Endothelial cell of umbilical vein (primary cell): Measurements from ENCODE around the gene TWIST2. TPM values are rescaled to one million over a fixed set of nuclear protein-coding genes. Genes with fewer than 3 reads are reported as not detected.

Source experiments
- BruUV-seq: library from RNA; stranded (reverse); fragments of 400-500 nt; replicated peaks from 2 replicates; lab custom pipeline; 2021; lab: Mats Ljungman, UMichigan
- CTCF ChIA-PET: fragments of 300-600, 350-600 bp; sonication (Branson Sonifier 250); formaldehyde crosslinking; loops from one replicate; lab custom pipeline; 2021; ENCODE audit warnings: antibody characterized with exemption, inconsistent platforms; lab: Charles Lee
- POLR2A ChIA-PET: fragments of 300-600, 350-600 bp; sonication (Branson Sonifier 250); formaldehyde crosslinking; loops from one replicate; lab custom pipeline; 2021; ENCODE audit warnings: antibody characterized with exemption, inconsistent platforms; lab: Charles Lee
- DNase-seq: peaks from one replicate; pipeline ENCODE4 v3.0.0-alpha.2; 2011; ENCODE audit warnings: low read depth, low spot score
- FAIRE-seq: peaks from 2 replicates; lab custom pipeline; 2011; peaks lifted over from hg19 to GRCh38; lab: Jason Lieb, UNC
- H2AFZ ChIP-seq: 2 replicates; pipeline ENCODE4 v1.6.0; 2012; ENCODE audit warnings: low read depth, low read length, control low read depth, inconsistent platforms
- H3K27ac ChIP-seq: 2 replicates; pipeline ENCODE4 v1.5.1; 2011; ENCODE audit warnings: low read depth, mild to moderate bottlenecking, control low read depth, low read length, moderate library complexity; ENCODE audit not compliant: insufficient read depth
- H3K27me3 ChIP-seq, 2 experiments: 2 replicates each; pipeline versions ENCODE4 v1.6.0 to v1.6.1; 2011; ENCODE audit warnings: low read length in 2 of 2, mixed read lengths in 1 of 2; ENCODE audit not compliant: control insufficient read depth in 2 of 2, insufficient read depth in 2 of 2
- H3K36me3 ChIP-seq, 2 experiments: 2 replicates in 1 of 2; 3 replicates in 1 of 2; pipeline ENCODE4 v1.5.1; 2011; ENCODE audit warnings: low read length in 2 of 2, mild to moderate bottlenecking in 1 of 2, moderate library complexity in 1 of 2; ENCODE audit not compliant: control insufficient read depth in 2 of 2, insufficient read depth in 2 of 2; ENCODE audit errors: extremely low read depth in 1 of 2
- H3K4me1 ChIP-seq: 3 replicates; pipeline ENCODE4 v1.5.1; 2011; ENCODE audit warnings: mild to moderate bottlenecking, low read length; ENCODE audit not compliant: control insufficient read depth, insufficient read depth; ENCODE audit errors: extremely low read depth
- H3K4me2 ChIP-seq: 2 replicates; pipeline ENCODE4 v1.6.1; 2011; ENCODE audit warnings: low read length, control low read depth, mixed read lengths; ENCODE audit not compliant: insufficient read depth
- H3K4me3 ChIP-seq, 3 experiments: fragments of 200-600 bp in 1 of 3; sonication (generic), shearing (Covaris generic) in 1 of 3; replicated peaks in 1 of 3; 2 replicates each; pipeline ENCODE4 v1.5.1; 2011 to 2016; ENCODE audit warnings: control low read depth in 3 of 3, low read length in 3 of 3, mild to moderate bottlenecking in 2 of 3, inconsistent platforms in 1 of 3, low read depth in 1 of 3, moderate library complexity in 1 of 3; ENCODE audit not compliant: insufficient read depth in 1 of 3
- H3K79me2 ChIP-seq: 2 replicates; pipeline ENCODE4 v1.6.0; 2012; ENCODE audit warnings: low read length, inconsistent platforms; ENCODE audit not compliant: control insufficient read depth, insufficient read depth
- H3K9ac ChIP-seq: replicated peaks from 2 replicates; pipeline ENCODE3; 2011; ENCODE audit warnings: low read length, control low read depth; ENCODE audit not compliant: insufficient read depth; ENCODE audit errors: extremely low read depth
- H3K9me1 ChIP-seq: replicated peaks from 3 replicates; pipeline ENCODE4 v1.6.0; 2011; ENCODE audit warnings: mild to moderate bottlenecking, low read length; ENCODE audit not compliant: control insufficient read depth, insufficient read depth; ENCODE audit errors: extremely low read depth
- H3K9me3 ChIP-seq: replicated peaks from 2 replicates; pipeline ENCODE4 v1.5.1; 2012; ENCODE audit warnings: low read length, inconsistent platforms; ENCODE audit not compliant: control insufficient read depth, insufficient read depth
- H4K20me1 ChIP-seq: replicated peaks from 2 replicates; pipeline ENCODE3; 2011; ENCODE audit warnings: mild to moderate bottlenecking, low read length; ENCODE audit not compliant: control insufficient read depth, insufficient read depth; ENCODE audit errors: extremely low read depth
- EZH2 ChIP-seq: IDR thresholded peaks from 2 replicates; pipeline ENCODE4 v1.6.1; 2012; ENCODE audit warnings: borderline replicate concordance, low read depth, mild to moderate bottlenecking, moderate library complexity, low read length, inconsistent platforms; ENCODE audit not compliant: severe bottlenecking
- FOS ChIP-seq: IDR thresholded peaks from 2 replicates; pipeline ENCODE4 v1.6.1; 2011; ENCODE audit warnings: mild to moderate bottlenecking, low read length, moderate library complexity, borderline replicate concordance; ENCODE audit not compliant: insufficient read depth
- GATA2 ChIP-seq: IDR thresholded peaks from 2 replicates; pipeline ENCODE4 v1.7.0; 2011; ENCODE audit warnings: low read depth, mild to moderate bottlenecking, moderate library complexity, mixed read lengths, low read length; ENCODE audit not compliant: insufficient read length, insufficient read depth
- JUN ChIP-seq: IDR thresholded peaks from 2 replicates; pipeline ENCODE4 v1.6.1; 2011; ENCODE audit warnings: borderline replicate concordance, low read depth; ENCODE audit not compliant: insufficient read length, insufficient read depth
- MYC ChIP-seq: IDR thresholded peaks from one replicate; pipeline ENCODE4 v1.6.1; 2011; ENCODE audit warnings: mild to moderate bottlenecking, low read depth, low read length
- POLR2A ChIP-seq: IDR thresholded peaks from 2 replicates; pipeline ENCODE4 v1.6.1; 2012; ENCODE audit warnings: low read depth, mild to moderate bottlenecking, control low read depth, low read length
- POLR2AphosphoS5 ChIP-seq: IDR thresholded peaks from 2 replicates; pipeline ENCODE4 v1.6.1; 2012; ENCODE audit warnings: low read depth, mild to moderate bottlenecking, control low read depth, low read length, moderate library complexity; ENCODE audit not compliant: insufficient read depth
- dilution Hi-C: fragments of 300-500 bp; cut with MboI; formaldehyde crosslinking; loops from one replicate; pipeline ENCODE4 v1.15.0; 2019; ENCODE audit warnings: low sequenced_read_pairs; ENCODE audit not compliant: extremely low pct_ligation_motif_present
- intact Hi-C: fragments of 100-400 bp; cut with micrococcal nuclease; formaldehyde crosslinking; loops from one replicate; pipeline ENCODE4 v1.10.0; 2022
- polyA plus RNA-seq, 4 experiments: library from polyadenylated mRNA; depleted of rRNA in 3 of 4; stranded (reverse) in 3 of 4; unstranded in 1 of 4; fragments of >200 nt; gene quantifications; 2 replicates each; pipeline versions ENCODE4 v1.2.1 to v1.2.3, GENCODE V29; 2011 to 2012; ENCODE audit warnings: missing spikeins in 1 of 4
- total RNA-seq: library from RNA; stranded (reverse); gene quantifications from 2 replicates; pipeline ENCODE4 v1.2.3, GENCODE V29; 2021
- TF ChIP-seq, protein P1 (sequence below): IDR thresholded peaks from 2 replicates; pipeline ENCODE4 v1.6.1; 2011; ENCODE audit not compliant: insufficient read depth, insufficient read length
- TF ChIP-seq, protein P2 (sequence below), 2 donors: IDR thresholded peaks; 1 replicate in 1 of 2; 2 replicates in 1 of 2; pipeline ENCODE4 v1.5.1; 2011; ENCODE audit warnings: low read length in 2 of 2, mild to moderate bottlenecking in 2 of 2, moderate library complexity in 2 of 2, control low read depth in 1 of 2, inconsistent platforms in 1 of 2, low read depth in 1 of 2; ENCODE audit not compliant: insufficient read depth in 1 of 2; ENCODE audit errors: extremely low read depth in 1 of 2

The TWIST2 gene
- total and polyA plus RNA-seq, 2 donors (not counting 3 experiments of a cell fraction or from before 2014, with no cell fraction given), result 2.3 to 3.4 TPM

DNA sequence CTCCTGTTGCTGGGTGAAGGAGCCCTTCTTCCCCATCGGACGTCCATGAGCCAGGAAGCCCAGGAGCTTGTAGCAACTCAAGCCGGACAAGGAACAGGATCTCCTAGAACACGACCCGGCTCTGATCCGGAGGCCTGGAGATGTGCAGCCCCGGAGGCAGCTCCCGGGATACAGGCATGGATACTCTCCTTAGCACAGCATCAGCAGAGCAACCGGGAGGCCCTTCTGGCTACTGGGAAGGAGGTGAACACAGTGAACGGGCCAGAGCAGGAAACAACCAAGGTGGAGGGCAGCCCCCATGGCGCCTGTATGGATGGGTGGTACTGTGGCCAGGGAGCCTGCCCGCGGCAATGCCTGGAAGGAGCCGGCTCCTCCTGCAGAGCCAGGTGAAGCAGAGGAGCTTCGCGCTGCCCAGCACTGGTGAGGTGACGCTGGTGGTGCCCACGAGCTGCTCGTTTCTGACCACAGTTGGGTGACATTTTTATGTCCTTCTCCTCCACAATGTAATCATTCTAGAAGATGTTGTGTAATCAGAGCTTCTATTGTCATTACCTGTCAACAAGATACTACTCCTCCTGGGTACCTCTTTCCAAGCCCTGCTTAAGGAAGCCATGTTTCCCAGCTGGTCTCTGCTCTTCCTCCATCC lies 94.3 kb downstream of the TWIST2 start:
- POLR2A ChIA-PET, result no interaction called here

More for the DNA sequence above, 94.3 kb downstream of the TWIST2 start:
- TF ChIP-seq MYC (no peak), FOS (no peak), POLR2AphosphoS5 (no peak), EZH2 (no peak), GATA2 (no peak), POLR2A (no peak), JUN (no peak)
- TF ChIP-seq, protein P1, sequence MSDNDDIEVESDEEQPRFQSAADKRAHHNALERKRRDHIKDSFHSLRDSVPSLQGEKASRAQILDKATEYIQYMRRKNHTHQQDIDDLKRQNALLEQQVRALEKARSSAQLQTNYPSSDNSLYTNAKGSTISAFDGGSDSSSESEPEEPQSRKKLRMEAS, result no peak
- TF ChIP-seq, protein P2, sequence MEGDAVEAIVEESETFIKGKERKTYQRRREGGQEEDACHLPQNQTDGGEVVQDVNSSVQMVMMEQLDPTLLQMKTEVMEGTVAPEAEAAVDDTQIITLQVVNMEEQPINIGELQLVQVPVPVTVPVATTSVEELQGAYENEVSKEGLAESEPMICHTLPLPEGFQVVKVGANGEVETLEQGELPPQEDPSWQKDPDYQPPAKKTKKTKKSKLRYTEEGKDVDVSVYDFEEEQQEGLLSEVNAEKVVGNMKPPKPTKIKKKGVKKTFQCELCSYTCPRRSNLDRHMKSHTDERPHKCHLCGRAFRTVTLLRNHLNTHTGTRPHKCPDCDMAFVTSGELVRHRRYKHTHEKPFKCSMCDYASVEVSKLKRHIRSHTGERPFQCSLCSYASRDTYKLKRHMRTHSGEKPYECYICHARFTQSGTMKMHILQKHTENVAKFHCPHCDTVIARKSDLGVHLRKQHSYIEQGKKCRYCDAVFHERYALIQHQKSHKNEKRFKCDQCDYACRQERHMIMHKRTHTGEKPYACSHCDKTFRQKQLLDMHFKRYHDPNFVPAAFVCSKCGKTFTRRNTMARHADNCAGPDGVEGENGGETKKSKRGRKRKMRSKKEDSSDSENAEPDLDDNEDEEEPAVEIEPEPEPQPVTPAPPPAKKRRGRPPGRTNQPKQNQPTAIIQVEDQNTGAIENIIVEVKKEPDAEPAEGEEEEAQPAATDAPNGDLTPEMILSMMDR (IDR thresholded peaks at IDR 0.05; ENCODE audit: extremely low read depth in 1 of 2, insufficient read depth in 1 of 2, low read depth in 1 of 2, low read length in 2 of 2), result no peak
- no peak overlapping the region for H2AFZ ChIP-seq
- H3K4me1 ChIP-seq, result no peaks in the 10 kb centered on the region
- no peak overlapping the region for H3K9ac ChIP-seq
- no peak overlapping the region for H3K27ac ChIP-seq
- H3K79me2 ChIP-seq, result no peaks in the 10 kb centered on the region
- H3K27me3 ChIP-seq, result no peaks in the 10 kb centered on the region
- no peak for FAIRE-seq
- H3K4me2 ChIP-seq, result no peak overlapping the region
- H4K20me1 ChIP-seq, result no peaks in the 10 kb centered on the region
- CTCF ChIA-PET, result interaction anchor here (0.8 kb wide), 1 partner anchor 104 kb away, joined by 3 read pairs; no protein-coding TSS in a partner anchor
- intact Hi-C loops, result no loop called here
- no peak for DNase-seq
- H3K4me3 ChIP-seq, result no peak overlapping the region
- H3K36me3 ChIP-seq, result no peaks in the 10 kb centered on the region
- no peaks in the 10 kb centered on the region for H3K9me3 ChIP-seq
- H3K9me1 ChIP-seq, result no peaks in the 10 kb centered on the region
- BruUV-seq, result no TSS peak
- dilution Hi-C loops, result no loop called here
